Nephron progenitor cell (in vitro differentiated cells): ENCODE measurements around the gene SMARCAD1.

ENCODE experiments used
- DNase-seq: peaks from one replicate; pipeline ENCODE4 v3.0.0; 2021
- H3K27ac Mint-ChIP-seq: 2 replicates; pipeline ENCODE4 v1.8.0; 2021; ENCODE audit warnings: mild to moderate bottlenecking, moderate library complexity, mixed read lengths
- H3K27me3 Mint-ChIP-seq: 2 replicates; pipeline ENCODE4 v1.8.0; 2021; ENCODE audit warnings: mild to moderate bottlenecking, low read depth, mixed read lengths; ENCODE audit not compliant: poor library complexity
- H3K36me3 Mint-ChIP-seq: 2 replicates; pipeline ENCODE4 v1.8.0; 2021; ENCODE audit warnings: low read depth, mixed read lengths
- H3K4me1 Mint-ChIP-seq: 2 replicates; pipeline ENCODE4 v1.8.0; 2021; ENCODE audit warnings: mixed read lengths
- H3K4me3 Mint-ChIP-seq: 2 replicates; pipeline ENCODE4 v1.8.0; 2021; ENCODE audit warnings: mild to moderate bottlenecking, moderate library complexity, mixed read lengths
- H3K9me3 Mint-ChIP-seq: 2 replicates; pipeline ENCODE4 v1.8.0; 2021; ENCODE audit warnings: mild to moderate bottlenecking, moderate library complexity, mixed read lengths
- TF ChIP-seq, protein P1 (sequence below): fragments of 200-600 bp; sonication (generic); IDR thresholded peaks from 2 replicates; pipeline ENCODE4 v1.5.0; 2021; ENCODE audit warnings: antibody characterized with exemption

SMARCAD1 gene

DNA sequence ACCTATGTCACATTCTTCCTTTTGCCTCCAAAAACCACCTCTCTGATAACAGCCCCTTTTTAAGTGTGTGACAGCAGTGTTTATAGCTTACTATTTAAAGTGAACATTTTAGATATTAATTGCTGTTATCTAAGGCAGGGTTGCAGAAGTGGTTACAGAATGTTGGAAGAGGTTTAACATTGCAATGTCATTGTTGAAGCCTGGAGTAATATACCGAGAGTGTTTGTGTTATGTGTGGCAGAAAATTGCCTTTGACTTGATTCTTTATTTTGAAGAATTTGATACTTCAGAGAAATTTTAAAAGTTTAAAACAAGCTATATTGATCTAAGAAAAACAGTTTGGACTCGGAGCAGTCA lies 37.1 kb downstream of the SMARCAD1 start:
- Mint-ChIP-seq H3K9me3 (no peaks in the 10 kb centered on the region), H3K4me1 (no peaks in the 10 kb centered on the region), H3K4me3 (no peak overlapping the region), H3K27ac (peak overlapping the region; percentile 18), H3K36me3 (peaks cover 71% of the 10 kb centered on the region), H3K27me3 (no peaks in the 10 kb centered on the region)
- no peak for DNase-seq
- TF ChIP-seq, protein P1, sequence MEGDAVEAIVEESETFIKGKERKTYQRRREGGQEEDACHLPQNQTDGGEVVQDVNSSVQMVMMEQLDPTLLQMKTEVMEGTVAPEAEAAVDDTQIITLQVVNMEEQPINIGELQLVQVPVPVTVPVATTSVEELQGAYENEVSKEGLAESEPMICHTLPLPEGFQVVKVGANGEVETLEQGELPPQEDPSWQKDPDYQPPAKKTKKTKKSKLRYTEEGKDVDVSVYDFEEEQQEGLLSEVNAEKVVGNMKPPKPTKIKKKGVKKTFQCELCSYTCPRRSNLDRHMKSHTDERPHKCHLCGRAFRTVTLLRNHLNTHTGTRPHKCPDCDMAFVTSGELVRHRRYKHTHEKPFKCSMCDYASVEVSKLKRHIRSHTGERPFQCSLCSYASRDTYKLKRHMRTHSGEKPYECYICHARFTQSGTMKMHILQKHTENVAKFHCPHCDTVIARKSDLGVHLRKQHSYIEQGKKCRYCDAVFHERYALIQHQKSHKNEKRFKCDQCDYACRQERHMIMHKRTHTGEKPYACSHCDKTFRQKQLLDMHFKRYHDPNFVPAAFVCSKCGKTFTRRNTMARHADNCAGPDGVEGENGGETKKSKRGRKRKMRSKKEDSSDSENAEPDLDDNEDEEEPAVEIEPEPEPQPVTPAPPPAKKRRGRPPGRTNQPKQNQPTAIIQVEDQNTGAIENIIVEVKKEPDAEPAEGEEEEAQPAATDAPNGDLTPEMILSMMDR = no peak

DNA sequence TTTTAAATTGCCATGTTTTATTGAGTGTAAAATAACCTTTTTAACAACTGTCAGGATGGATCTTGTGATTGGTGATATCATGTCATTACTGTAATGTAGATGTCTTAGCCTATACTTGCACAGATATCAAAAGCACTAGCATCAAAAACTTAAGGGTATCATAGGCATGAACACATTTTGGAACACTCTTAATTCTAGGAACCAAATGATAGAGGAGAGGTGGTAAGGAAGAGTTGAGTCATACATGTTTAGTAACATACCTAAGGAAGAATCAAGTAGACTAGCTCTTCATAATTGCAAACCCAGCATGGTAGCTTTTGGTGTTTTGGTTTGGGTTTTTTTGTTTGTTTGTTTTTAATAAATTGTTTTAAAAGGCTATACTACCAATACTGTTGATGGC lies 43.4 kb downstream of the SMARCAD1 start:
- Mint-ChIP-seq H3K9me3 (no peaks in the 10 kb centered on the region), H3K27me3 (peaks cover 3% of the 10 kb centered on the region)
- TF ChIP-seq, protein P1 = no peak

DNA sequence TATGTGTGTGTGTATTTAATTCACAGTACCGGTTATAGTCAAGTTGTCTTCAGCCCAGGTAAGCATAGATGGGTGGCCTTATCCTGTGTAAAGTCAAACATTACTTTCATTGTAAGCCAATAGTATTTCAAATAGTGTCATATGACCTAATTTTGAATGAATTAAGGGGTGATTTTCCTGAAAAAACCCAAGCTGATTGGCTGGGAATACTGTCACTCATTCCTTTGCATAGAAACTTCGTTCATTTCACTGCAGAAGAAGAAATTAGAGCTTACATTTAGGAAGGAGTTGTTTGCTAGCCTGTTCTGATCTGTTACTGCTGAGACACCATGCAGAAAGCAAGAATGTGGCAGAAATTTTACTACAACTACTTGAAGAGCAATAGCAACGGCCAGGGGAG lies 45.4 kb downstream of the SMARCAD1 start:
- Mint-ChIP-seq H3K27me3 (peaks cover 3% of the 10 kb centered on the region), H3K9me3 (no peaks in the 10 kb centered on the region), H3K4me3 (no peak overlapping the region), H3K27ac (peak overlapping the region; percentile 72), H3K4me1 (peaks cover 7% of the 10 kb centered on the region), H3K36me3 (peaks cover 62% of the 10 kb centered on the region)
- no peak for DNase-seq
- TF ChIP-seq, protein P1 = no peak

More for the DNA sequence above, 43.4 kb downstream of the SMARCAD1 start:
- peaks cover 7% of the 10 kb centered on the region for H3K4me1 Mint-ChIP-seq
- no peak overlapping the region for H3K4me3 Mint-ChIP-seq
- no peak for DNase-seq
- H3K27ac Mint-ChIP-seq = no peak overlapping the region
- peaks cover 62% of the 10 kb centered on the region for H3K36me3 Mint-ChIP-seq

DNA sequence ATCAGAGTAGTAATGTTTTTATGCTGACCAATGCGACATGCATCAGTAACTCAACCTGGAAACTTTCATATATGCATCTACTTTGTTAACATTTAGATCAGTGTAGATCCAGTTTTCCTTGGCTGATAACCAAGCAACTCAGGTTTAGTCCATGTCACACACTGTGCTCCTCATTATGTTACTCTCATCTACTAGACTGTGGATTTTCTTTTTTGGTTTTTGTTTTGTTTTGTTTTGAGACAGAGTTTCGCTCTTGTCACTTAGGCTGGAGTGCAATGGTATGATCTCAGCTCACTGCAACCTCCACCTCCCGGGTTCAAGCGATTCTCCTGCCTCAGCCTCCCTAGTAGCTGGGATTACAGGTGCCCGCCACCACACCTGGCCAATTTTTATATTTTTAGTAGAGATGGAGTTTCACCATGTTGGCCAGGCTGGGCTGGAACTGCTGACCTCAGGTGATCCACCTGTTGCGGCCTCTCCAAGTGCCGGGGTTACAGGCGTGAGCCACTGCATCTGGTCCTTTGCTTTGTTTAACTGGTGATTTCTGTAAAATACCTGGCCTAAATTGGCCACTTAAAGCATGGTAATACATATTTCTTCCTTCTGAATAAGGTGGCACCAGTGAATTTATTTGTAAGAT lies 48.6 kb downstream of the SMARCAD1 start:
- H3K27me3 Mint-ChIP-seq = peaks cover 3% of the 10 kb centered on the region
- peaks cover 7% of the 10 kb centered on the region for H3K4me1 Mint-ChIP-seq
- peaks cover 58% of the 10 kb centered on the region for H3K36me3 Mint-ChIP-seq
- no peak overlapping the region for H3K27ac Mint-ChIP-seq
- no peak overlapping the region for H3K4me3 Mint-ChIP-seq
- H3K9me3 Mint-ChIP-seq = no peaks in the 10 kb centered on the region
- no peak for DNase-seq
- TF ChIP-seq, protein P1 = no peak

DNA sequence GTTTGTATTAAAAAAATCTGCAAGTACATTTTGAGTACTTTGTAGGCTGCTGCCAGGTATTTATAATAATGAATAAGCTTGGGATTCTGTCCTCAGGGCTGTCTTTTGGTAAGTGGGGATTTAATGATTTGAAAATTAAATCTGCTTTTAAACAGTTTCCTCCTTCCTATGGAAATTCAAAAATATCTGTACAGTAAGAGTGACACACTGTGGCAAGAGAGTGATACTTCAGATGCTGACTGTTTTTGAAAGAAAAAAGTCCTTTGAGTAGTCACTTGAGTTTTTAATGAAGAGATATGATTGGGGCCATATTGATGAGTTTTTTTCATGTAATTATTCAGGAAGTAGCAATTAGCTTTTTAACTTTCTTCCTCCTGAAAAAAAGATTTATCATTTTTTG lies 49.2 kb downstream of the SMARCAD1 start:
- TF ChIP-seq, protein P1 = no peak
- DNase-seq = no peak

More for the DNA sequence above, 49.2 kb downstream of the SMARCAD1 start:
- peaks cover 59% of the 10 kb centered on the region for H3K36me3 Mint-ChIP-seq
- peaks cover 2% of the 10 kb centered on the region for H3K27me3 Mint-ChIP-seq
- no peaks in the 10 kb centered on the region for H3K9me3 Mint-ChIP-seq
- peaks cover 7% of the 10 kb centered on the region for H3K4me1 Mint-ChIP-seq
- H3K4me3 Mint-ChIP-seq = no peak overlapping the region
- peak overlapping the region; percentile 41 for H3K27ac Mint-ChIP-seq
